Measurements from ENCODE around the gene NEK5. TPM values are rescaled to one million over a fixed set of nuclear protein-coding genes. Genes with fewer than 3 reads are reported as not detected.
"Not testable (repeated sequence)": the region's sequence is repeated elsewhere in the genome, so short reads cannot be mapped to it uniquely, and the experiment has no call there.

The NEK5 gene
- total RNA-seq, result under 1 TPM; 0.29 to 0.42 TPM
- long read RNA-seq, donor 1, partial matches to known transcripts, result 0 of 3 reads
- long read RNA-seq, donor 1, other reads (novel, unspliced or antisense), result 3 of 3 reads
- long read RNA-seq, donor 2, partial matches to known transcripts, result 0 of 5 reads
- long read RNA-seq, donor 2, other reads (novel, unspliced or antisense), result 5 of 5 reads

GRCh38 chr13:52128714-52129700 lies at the start of gene NEK5:
TSS of gene NEK5 (minus strand) at chr13:52129073. CDS start at chr13:52127482, 1,591 bp downstream.
- DNase-seq (ENCODE audit: low spot score), result peak; percentile 88
- intact Hi-C loops (cut with DNase I), result loop anchor here (5.0 to 10.0 kb wide), 4 partner anchors 114 to 312 kb away; partner anchors contain the start of genes ALG11 (in 2 of the 2) and ATP7B (in 2 of the 2)

GRCh38 chr13:52177276-52177675 lies 48.4 kb upstream of the NEK5 start:
- intact Hi-C loops (cut with DNase I), result no loop called here
- DNase-seq (ENCODE audit: low spot score), result no peak

- intact Hi-C loops (cut with DNase I); DNase-seq (ENCODE audit: low spot score): not testable (repeated sequence)
Observed at GRCh38 chr13:52173970-52174369, 45.1 kb upstream of the NEK5 start.

- DNase-seq (ENCODE audit: low spot score), result no peak
- intact Hi-C loops (cut with DNase I), result no loop called here
Observed at GRCh38 chr13:52173373-52173772, 44.5 kb upstream of the NEK5 start.

GRCh38 chr13:52171686-52172085 lies 42.8 kb upstream of the NEK5 start:
- intact Hi-C loops (cut with DNase I); DNase-seq (ENCODE audit: low spot score): not testable (repeated sequence)

GRCh38 chr13:52170828-52171391 lies 42.0 kb upstream of the NEK5 start:
- intact Hi-C loops (cut with DNase I); DNase-seq (ENCODE audit: low spot score): not testable (repeated sequence)

GRCh38 chr13:52169839-52170238 lies 41.0 kb upstream of the NEK5 start:
- no peak for DNase-seq (ENCODE audit: low spot score)
- intact Hi-C loops (cut with DNase I), result no loop called here

- no peak for DNase-seq (ENCODE audit: low spot score)
- intact Hi-C loops (cut with DNase I), result no loop called here
Observed at GRCh38 chr13:52165411-52165810, 36.5 kb upstream of the NEK5 start.

GRCh38 chr13:52164989-52165388 lies 36.1 kb upstream of the NEK5 start:
- intact Hi-C loops (cut with DNase I), result no loop called here
- no peak for DNase-seq (ENCODE audit: low spot score)

GRCh38 chr13:52163878-52164277 lies 35.0 kb upstream of the NEK5 start:
- intact Hi-C loops (cut with DNase I); DNase-seq (ENCODE audit: low spot score): not testable (repeated sequence)

- DNase-seq (ENCODE audit: low spot score), result no peak
- intact Hi-C loops (cut with DNase I), result no loop called here
Observed at GRCh38 chr13:52162279-52163101, 33.6 kb upstream of the NEK5 start.

GRCh38 chr13:52161181-52161646 lies 32.3 kb upstream of the NEK5 start:
- no peak for DNase-seq (ENCODE audit: low spot score)
- intact Hi-C loops (cut with DNase I), result no loop called here

- intact Hi-C loops (cut with DNase I), result no loop called here
- no peak for DNase-seq (ENCODE audit: low spot score)
Observed at GRCh38 chr13:52160506-52160905, 31.6 kb upstream of the NEK5 start.

- intact Hi-C loops (cut with DNase I), result no loop called here
- no peak for DNase-seq (ENCODE audit: low spot score)
Observed at GRCh38 chr13:52160053-52160452, 31.2 kb upstream of the NEK5 start.

GRCh38 chr13:52159159-52159982 lies 30.5 kb upstream of the NEK5 start, which contains the start of gene NEK3:
TSS of gene NEK3 (minus strand) at chr13:52159597. CDS start at chr13:52156191, 3,406 bp downstream.
- peak; percentile 90 for DNase-seq (ENCODE audit: low spot score)
- intact Hi-C loops (cut with DNase I), result loop anchor here in 1 of 2 donors (1.0 kb wide), 1 partner anchor 21 kb away; no protein-coding TSS in a partner anchor

GRCh38 chr13:52158629-52159158 lies 29.8 kb upstream of the NEK5 start:
- intact Hi-C loops (cut with DNase I), result loop anchor here in 1 of 2 donors (1.0 kb wide), 1 partner anchor 20 kb away; no protein-coding TSS in a partner anchor
- no peak for DNase-seq (ENCODE audit: low spot score)

GRCh38 chr13:52156724-52157261 lies 27.9 kb upstream of the NEK5 start:
- intact Hi-C loops (cut with DNase I), result no loop called here
- no peak for DNase-seq (ENCODE audit: low spot score)
